A549 (cell line): ENCODE data around the gene DOK5.

Experiments used
- CTCF ChIP-seq: fragments of >200 bp; sonication (Bioruptor Twin); formaldehyde crosslinking; IDR thresholded peaks from 3 replicates; pipeline ENCODE4 v1.5.1; 2016
- EHMT2 ChIP-seq: fragments of 200-600 bp; sonication (generic); IDR thresholded peaks from 2 replicates; pipeline ENCODE4 v1.6.1; 2016; ENCODE audit warnings: antibody characterized with exemption, low read depth, mild to moderate bottlenecking, moderate library complexity
- JUN ChIP-seq, 2 experiments: fragments of >200 bp; sonication (Bioruptor Twin); formaldehyde crosslinking; IDR thresholded peaks; 2 replicates in 1 of 2; 3 replicates in 1 of 2; pipeline ENCODE4 v1.6.1; 2016 to 2017
- MAX ChIP-seq: IDR thresholded peaks from 2 replicates; pipeline ENCODE4 v1.6.1; 2012
- NR3C1 ChIP-seq: fragments of >200 bp; sonication (Bioruptor Twin); formaldehyde crosslinking; IDR thresholded peaks from 3 replicates; pipeline ENCODE4 v1.6.1; 2017

DNA sequence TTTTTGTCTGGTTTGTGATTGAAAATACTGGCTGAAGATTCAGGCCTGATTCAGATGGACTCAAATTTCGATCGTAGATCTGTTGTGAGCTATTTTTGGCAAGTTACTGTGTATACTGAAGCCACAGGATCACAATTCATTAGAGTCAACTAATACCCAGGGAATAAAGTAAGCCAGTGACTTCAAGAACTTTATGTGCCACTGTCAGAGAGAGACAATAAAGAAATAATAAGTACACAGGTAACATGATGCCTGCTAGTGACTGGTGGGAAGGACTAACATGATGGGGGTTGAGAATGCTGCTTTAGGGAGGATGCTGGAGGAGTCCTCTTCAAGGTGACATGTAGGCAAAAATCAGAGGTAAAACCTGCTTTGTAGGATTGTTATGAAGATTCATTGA is 215.9 kb downstream of the DOK5 start:
- no peak for TF ChIP-seq JUN (IDR thresholded peaks at IDR 0.05)
- no peak for TF ChIP-seq CTCF
- TF ChIP-seq MAX = no peak
- no peak for TF ChIP-seq EHMT2
- TF ChIP-seq NR3C1 = no peak
